Activated CD4-positive, alpha-beta T cell treated with anti-CD3 and anti-CD28 coated beads for 1 hour (primary cell): Measurements from ENCODE around the gene CDK5R2.
"Not testable (repeated sequence)": the region's sequence is repeated elsewhere in the genome, so short reads cannot be mapped to it uniquely, and the experiment has no call there.

ENCODE experiments used
- DNase-seq: peaks from one replicate; pipeline ENCODE4 v3.0.0-alpha.2; 2020

CDK5R2 gene

DNA sequence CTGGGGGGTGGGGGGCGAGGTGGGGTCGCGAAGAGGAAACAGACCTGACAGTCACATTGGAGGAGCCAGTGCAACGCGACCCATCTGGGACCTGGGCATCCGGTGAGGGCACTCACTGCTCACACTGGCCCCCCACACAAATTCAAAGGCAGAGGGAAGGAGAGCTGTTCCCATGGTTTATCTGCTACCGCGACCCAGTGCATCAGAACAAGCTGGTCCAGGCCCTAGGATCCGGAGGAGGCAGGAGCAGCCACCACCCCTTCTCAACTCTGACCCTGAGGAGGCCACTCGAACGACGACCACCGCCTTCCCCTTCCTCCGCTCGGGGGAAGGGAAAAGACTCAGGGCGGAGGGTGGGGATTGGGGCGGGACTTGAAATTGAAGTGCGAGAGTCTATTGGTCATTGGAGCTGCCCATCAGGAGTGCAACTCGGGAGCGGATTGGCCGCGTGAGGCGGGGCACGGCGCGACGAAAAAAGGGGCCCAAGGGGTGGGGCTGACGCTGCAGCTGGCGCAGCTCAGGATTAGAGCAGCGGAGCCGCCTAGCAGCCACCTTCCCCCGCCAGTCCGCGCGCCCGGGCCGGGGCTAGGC lies at the start of gene CDK5R2:
Gene CDK5R2, plus strand, starts transcription at position 526 of the 591 bp plus-strand sequence. CDS start 155 bp downstream, outside the sequence.
- DNase-seq = no peak

- DNase-seq = no peak
Observed at GRCh38 chr2:218910741-218911140, 48.7 kb upstream of the CDK5R2 start.

- DNase-seq = no peak
Observed at GRCh38 chr2:218920504-218920903, 39.0 kb upstream of the CDK5R2 start.

DNA sequence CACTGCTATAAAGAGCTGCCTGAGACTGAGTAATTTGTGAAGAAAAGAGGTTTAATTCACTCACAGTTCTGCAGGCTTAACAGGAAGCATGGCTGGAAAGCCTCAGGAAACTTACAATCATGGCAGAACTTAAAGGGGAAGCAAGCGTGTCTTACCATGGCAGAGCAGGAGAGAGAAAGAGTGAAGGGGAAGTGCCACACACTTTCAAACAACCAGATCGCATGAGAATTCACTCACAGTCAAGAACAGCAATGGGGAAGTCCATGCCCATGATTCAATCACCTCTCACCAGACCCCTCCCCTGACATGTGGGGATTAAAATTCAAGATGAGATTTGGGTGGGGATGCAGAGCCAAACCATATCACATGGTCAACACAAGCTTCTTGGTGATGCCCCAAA lies 34.7 kb upstream of the CDK5R2 start:
- DNase-seq = no peak

GRCh38 chr2:218925434-218925833 lies 34.0 kb upstream of the CDK5R2 start:
- DNase-seq = no peak

DNA sequence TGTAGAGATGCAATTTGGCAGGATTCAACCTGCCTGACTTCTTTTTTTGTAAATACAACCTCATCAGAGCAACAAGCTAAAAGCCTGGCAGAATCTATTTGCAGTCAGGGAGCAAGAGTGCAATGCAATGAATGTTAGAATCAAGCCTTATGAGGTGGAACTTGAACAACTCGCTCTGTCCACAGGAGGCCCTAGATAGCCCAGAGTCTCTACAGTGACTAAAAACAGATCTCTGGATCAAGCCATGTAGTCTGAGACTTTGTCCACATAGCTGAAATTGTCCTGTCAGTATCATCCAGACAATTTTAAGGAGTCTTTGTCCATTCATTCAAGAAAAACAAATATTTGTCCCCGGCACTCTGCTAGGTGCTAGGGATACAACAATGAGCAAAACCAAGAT lies 32.0 kb upstream of the CDK5R2 start:
- DNase-seq = no peak

DNA sequence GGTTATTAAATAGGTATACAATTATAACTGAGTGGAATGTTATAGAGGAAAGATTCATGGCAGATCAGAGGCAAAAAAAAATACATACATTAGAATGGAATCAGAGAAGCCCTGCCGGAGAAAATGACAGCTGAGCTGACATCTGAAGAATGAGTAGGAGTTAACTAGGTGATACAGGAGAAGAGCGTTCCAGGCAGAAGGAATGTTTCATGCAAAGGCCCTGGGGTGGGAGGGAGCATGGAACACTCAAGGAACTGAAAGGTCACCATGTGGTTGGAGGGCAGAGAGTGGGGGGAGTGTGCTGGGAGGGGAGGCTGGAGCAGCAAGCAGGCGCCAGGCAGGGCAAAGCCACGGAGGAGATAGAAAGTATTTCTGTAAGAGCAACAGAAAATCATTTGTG lies 31.6 kb upstream of the CDK5R2 start:
- DNase-seq = no peak

GRCh38 chr2:218930488-218930887 lies 29.0 kb upstream of the CDK5R2 start:
- DNase-seq = not testable (repeated sequence)

GRCh38 chr2:218931751-218932150 lies 27.7 kb upstream of the CDK5R2 start:
- DNase-seq = not testable (repeated sequence)

GRCh38 chr2:218944759-218945404 lies 14.6 kb upstream of the CDK5R2 start:
- DNase-seq = no peak

- no peak for DNase-seq
Observed at GRCh38 chr2:218946621-218947020, 12.8 kb upstream of the CDK5R2 start.

GRCh38 chr2:218952160-218952559 lies 7.3 kb upstream of the CDK5R2 start:
- DNase-seq = no peak

DNA sequence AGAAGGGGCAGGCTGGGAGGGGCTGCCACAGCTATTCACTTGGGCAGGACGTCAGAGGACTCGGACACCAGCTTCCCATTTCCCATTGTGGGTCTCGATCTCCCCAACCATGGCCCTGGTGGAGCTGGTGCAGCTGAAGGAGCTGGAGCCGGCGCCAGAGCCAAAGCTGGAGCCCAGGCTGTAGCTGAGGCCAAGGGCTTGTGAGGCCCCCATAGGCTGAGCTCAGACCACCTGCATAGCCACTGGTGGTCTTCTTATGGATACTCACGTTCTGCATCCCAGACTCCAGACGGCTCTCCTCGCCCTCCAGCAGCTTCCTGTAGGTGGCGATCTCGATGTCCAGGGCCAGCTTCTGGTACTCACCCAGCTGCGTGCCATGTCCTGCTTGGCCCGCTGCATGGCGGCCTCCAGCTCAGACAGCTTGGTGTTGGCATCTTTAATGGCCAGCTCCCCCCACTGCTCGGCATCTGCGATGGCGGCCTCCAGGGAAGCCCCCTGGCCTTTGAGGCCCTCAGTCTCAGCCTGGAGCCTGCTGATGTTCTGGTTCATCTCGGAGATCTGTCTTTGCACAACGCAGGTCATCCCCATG lies 6.0 kb upstream of the CDK5R2 start:
- no peak for DNase-seq

DNA sequence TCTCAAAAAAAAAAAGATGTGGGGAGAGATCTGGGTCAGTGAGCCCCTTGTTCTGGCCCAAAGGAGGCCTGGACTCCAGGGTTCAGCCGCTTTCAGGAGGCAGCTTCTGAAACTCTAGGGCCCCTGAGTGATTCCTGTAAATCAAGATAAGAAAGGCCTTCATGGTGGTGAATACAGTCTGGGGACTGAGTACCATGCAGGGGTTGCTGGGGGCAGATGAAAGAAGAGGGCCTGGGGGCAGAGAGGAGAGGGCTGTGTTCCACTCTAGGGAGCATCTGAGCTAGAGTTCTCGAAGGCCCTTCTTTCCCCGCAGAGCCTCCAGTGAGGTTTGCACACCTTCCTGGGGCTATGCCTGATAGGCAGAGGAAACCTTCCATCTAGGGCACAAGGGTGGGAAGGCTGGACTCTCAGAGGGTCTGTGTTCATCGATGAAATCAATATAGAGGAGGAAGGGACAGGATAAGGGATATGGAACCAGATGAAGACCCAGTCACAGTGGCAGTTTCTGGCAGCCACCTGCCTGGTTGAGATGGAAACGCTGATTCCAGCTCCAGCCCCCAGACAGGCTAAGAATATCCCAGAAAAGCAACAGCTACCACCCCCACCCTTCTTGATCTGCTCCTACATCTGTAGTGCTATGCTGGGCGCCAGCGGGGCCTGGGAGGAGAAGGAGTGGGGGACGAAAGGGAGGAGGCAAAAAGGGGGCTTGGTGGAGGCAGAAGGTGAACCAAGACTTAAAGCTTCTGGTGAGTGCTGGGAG lies 4.7 kb upstream of the CDK5R2 start:
- DNase-seq = no peak

- DNase-seq = no peak
Observed at GRCh38 chr2:218956039-218956438, 3.4 kb upstream of the CDK5R2 start.

DNA sequence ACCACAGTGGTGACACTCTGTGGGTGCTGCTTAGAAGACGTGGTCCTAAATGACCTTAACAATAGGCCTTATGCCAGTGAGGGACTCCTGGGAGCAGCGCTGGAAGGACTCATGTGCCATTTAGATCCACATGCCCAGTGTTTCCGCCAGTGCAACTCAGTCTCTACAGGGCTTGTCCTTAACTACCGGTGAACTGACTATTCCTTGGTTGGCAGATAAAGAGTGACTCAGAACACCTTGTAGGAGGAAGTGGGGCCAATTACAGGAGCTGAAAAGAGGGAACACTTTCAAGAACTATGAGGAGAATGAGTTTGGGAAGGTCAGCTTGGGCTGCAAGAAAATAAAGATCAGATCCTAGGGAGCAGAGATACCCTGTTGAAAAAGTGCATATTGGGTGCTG lies 1.8 kb upstream of the CDK5R2 start:
- DNase-seq = no peak

DNA sequence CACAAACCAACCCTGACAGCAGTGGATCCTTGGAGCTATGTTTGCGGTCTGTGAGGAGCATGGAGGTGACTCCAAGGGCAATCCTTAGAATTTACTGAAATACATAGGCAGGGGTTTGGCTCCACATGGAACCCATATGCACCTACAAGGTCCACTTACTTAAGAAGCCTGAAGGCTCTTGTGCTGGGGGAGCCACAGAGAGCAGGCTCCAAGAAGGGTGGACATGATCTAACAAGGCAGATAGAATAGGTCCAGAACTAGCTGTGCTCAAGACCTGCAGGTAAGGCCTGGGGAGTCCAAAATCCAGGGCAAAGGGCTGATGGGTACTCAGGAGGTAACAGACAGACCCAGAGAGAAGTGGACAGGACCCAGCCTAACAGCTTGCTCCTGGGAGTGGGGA lies 1.2 kb upstream of the CDK5R2 start:
- no peak for DNase-seq

DNA sequence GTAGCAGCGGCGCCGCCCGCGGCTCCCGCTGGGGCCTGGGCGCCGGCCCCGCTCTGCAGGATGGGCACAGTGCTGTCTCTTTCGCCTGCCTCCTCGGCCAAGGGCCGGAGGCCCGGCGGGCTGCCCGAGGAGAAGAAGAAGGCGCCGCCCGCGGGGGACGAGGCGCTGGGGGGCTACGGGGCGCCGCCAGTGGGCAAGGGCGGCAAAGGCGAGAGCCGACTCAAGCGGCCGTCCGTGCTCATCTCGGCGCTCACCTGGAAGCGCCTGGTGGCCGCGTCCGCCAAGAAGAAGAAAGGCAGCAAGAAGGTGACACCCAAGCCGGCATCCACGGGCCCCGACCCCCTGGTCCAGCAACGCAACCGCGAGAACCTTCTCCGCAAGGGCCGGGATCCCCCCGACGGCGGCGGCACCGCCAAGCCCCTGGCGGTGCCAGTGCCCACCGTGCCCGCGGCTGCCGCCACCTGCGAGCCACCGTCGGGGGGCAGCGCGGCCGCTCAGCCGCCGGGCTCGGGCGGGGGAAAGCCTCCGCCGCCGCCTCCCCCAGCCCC lies 369 bp downstream of the CDK5R2 start:
- DNase-seq = no peak

- no peak for DNase-seq
Observed at GRCh38 chr2:218960309-218961165, 1.1 kb downstream of the CDK5R2 start.

DNA sequence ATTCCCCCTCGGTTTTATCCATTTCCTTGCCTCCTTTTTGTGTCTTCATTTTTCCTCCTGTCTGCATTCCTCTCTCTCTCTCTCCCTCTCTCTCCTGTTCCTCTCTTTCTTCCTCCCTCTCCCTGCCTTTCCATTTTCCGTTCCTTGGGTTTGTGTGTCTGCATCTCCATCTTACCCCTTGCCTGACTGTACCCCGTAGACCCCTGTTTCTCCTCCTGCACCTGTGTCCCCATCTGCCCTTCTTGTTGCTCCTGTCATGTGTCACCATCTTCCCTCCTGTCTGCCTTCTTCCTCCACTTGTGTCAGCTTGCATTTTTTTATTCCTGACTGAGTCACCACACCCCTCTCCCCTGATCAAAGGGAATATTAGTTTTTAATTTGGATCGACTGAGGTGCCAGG lies 1.8 kb downstream of the CDK5R2 start:
- DNase-seq = no peak

DNA sequence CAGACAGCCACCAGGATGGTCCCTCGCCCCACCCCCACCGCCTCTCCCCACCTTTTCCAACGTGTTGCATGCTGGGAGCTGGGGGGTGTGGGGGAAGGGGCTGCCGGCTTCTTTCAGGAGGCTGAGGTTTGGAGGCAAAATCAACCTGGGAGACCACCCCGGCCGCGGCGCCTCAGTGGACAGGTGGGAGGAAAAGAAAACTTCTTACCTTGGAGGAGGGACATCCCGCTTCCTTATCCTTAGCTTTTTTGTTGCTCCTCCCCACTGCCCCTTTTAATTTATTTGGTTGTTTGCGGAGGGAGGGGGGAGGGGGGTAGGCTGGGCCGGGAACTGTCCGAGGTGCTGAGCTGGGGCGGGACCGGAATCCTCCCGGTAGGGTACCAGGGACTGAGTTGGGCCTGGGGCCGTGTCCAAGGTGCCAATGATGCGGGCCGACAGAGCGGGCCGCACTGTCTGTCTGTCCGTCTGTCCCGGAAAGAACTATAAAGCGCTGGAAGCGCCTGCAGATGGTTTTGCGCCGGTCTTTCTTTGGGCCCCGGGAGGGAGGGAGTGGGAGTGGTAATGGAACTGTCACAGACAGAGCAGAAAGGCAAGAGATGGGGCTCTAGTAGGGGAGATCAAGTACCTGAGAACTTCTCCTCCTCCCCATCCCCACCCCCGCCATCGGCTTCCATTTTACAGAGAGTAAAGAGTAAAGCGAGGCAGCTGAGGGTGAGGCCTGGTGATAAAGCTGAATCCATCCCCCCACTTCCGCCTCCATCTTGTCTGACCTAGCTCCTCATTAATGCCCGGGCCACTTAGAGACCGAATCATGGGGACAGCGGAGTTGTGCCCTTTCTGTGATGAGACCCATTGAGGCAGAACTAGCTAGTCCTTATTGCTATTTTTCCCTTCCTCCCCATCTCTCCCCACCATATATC lies 2.4 kb downstream of the CDK5R2 start:
- no peak for DNase-seq
